Endothelial cell of umbilical vein (primary cell): ENCODE results near the gene SMAD6. TPM values are rescaled to one million over a fixed set of nuclear protein-coding genes. Genes with fewer than 3 reads are reported as not detected.

Experiments
- BruUV-seq: library from RNA; stranded (reverse); fragments of 400-500 nt; replicated peaks from 2 replicates; lab custom pipeline; 2021; lab: Mats Ljungman, UMichigan
- CTCF ChIA-PET: fragments of 300-600, 350-600 bp; sonication (Branson Sonifier 250); formaldehyde crosslinking; loops from one replicate; lab custom pipeline; 2021; ENCODE audit warnings: antibody characterized with exemption, inconsistent platforms; lab: Charles Lee
- POLR2A ChIA-PET: fragments of 300-600, 350-600 bp; sonication (Branson Sonifier 250); formaldehyde crosslinking; loops from one replicate; lab custom pipeline; 2021; ENCODE audit warnings: antibody characterized with exemption, inconsistent platforms; lab: Charles Lee
- DNase-seq: peaks from one replicate; pipeline ENCODE4 v3.0.0-alpha.2; 2011; ENCODE audit warnings: low read depth, low spot score
- FAIRE-seq: peaks from 2 replicates; lab custom pipeline; 2011; peaks lifted over from hg19 to GRCh38; lab: Jason Lieb, UNC
- H2AFZ ChIP-seq: 2 replicates; pipeline ENCODE4 v1.6.0; 2012; ENCODE audit warnings: low read depth, low read length, control low read depth, inconsistent platforms
- H3K27ac ChIP-seq: 2 replicates; pipeline ENCODE4 v1.5.1; 2011; ENCODE audit warnings: low read depth, mild to moderate bottlenecking, control low read depth, low read length, moderate library complexity; ENCODE audit not compliant: insufficient read depth
- H3K27me3 ChIP-seq, 2 experiments: 2 replicates each; pipeline versions ENCODE4 v1.6.0 to v1.6.1; 2011; ENCODE audit warnings: low read length in 2 of 2, mixed read lengths in 1 of 2; ENCODE audit not compliant: control insufficient read depth in 2 of 2, insufficient read depth in 2 of 2
- H3K36me3 ChIP-seq, 2 experiments: 2 replicates in 1 of 2; 3 replicates in 1 of 2; pipeline ENCODE4 v1.5.1; 2011; ENCODE audit warnings: low read length in 2 of 2, mild to moderate bottlenecking in 1 of 2, moderate library complexity in 1 of 2; ENCODE audit not compliant: control insufficient read depth in 2 of 2, insufficient read depth in 2 of 2; ENCODE audit errors: extremely low read depth in 1 of 2
- H3K4me1 ChIP-seq: 3 replicates; pipeline ENCODE4 v1.5.1; 2011; ENCODE audit warnings: mild to moderate bottlenecking, low read length; ENCODE audit not compliant: control insufficient read depth, insufficient read depth; ENCODE audit errors: extremely low read depth
- H3K4me2 ChIP-seq: 2 replicates; pipeline ENCODE4 v1.6.1; 2011; ENCODE audit warnings: low read length, control low read depth, mixed read lengths; ENCODE audit not compliant: insufficient read depth
- H3K4me3 ChIP-seq, 3 experiments: fragments of 200-600 bp in 1 of 3; sonication (generic), shearing (Covaris generic) in 1 of 3; replicated peaks in 1 of 3; 2 replicates each; pipeline ENCODE4 v1.5.1; 2011 to 2016; ENCODE audit warnings: control low read depth in 3 of 3, low read length in 3 of 3, mild to moderate bottlenecking in 2 of 3, inconsistent platforms in 1 of 3, low read depth in 1 of 3, moderate library complexity in 1 of 3; ENCODE audit not compliant: insufficient read depth in 1 of 3
- H3K79me2 ChIP-seq: 2 replicates; pipeline ENCODE4 v1.6.0; 2012; ENCODE audit warnings: low read length, inconsistent platforms; ENCODE audit not compliant: control insufficient read depth, insufficient read depth
- H3K9ac ChIP-seq: replicated peaks from 2 replicates; pipeline ENCODE3; 2011; ENCODE audit warnings: low read length, control low read depth; ENCODE audit not compliant: insufficient read depth; ENCODE audit errors: extremely low read depth
- H3K9me1 ChIP-seq: replicated peaks from 3 replicates; pipeline ENCODE4 v1.6.0; 2011; ENCODE audit warnings: mild to moderate bottlenecking, low read length; ENCODE audit not compliant: control insufficient read depth, insufficient read depth; ENCODE audit errors: extremely low read depth
- H3K9me3 ChIP-seq: replicated peaks from 2 replicates; pipeline ENCODE4 v1.5.1; 2012; ENCODE audit warnings: low read length, inconsistent platforms; ENCODE audit not compliant: control insufficient read depth, insufficient read depth
- H4K20me1 ChIP-seq: replicated peaks from 2 replicates; pipeline ENCODE3; 2011; ENCODE audit warnings: mild to moderate bottlenecking, low read length; ENCODE audit not compliant: control insufficient read depth, insufficient read depth; ENCODE audit errors: extremely low read depth
- CTCF ChIP-seq, 2 donors: IDR thresholded peaks; 1 replicate in 1 of 2; 2 replicates in 1 of 2; pipeline ENCODE4 v1.5.1; 2011; ENCODE audit warnings: low read length in 2 of 2, mild to moderate bottlenecking in 2 of 2, moderate library complexity in 2 of 2, control low read depth in 1 of 2, inconsistent platforms in 1 of 2, low read depth in 1 of 2; ENCODE audit not compliant: insufficient read depth in 1 of 2; ENCODE audit errors: extremely low read depth in 1 of 2
- EZH2 ChIP-seq: IDR thresholded peaks from 2 replicates; pipeline ENCODE4 v1.6.1; 2012; ENCODE audit warnings: borderline replicate concordance, low read depth, mild to moderate bottlenecking, moderate library complexity, low read length, inconsistent platforms; ENCODE audit not compliant: severe bottlenecking
- FOS ChIP-seq: IDR thresholded peaks from 2 replicates; pipeline ENCODE4 v1.6.1; 2011; ENCODE audit warnings: mild to moderate bottlenecking, low read length, moderate library complexity, borderline replicate concordance; ENCODE audit not compliant: insufficient read depth
- GATA2 ChIP-seq: IDR thresholded peaks from 2 replicates; pipeline ENCODE4 v1.7.0; 2011; ENCODE audit warnings: low read depth, mild to moderate bottlenecking, moderate library complexity, mixed read lengths, low read length; ENCODE audit not compliant: insufficient read length, insufficient read depth
- JUN ChIP-seq: IDR thresholded peaks from 2 replicates; pipeline ENCODE4 v1.6.1; 2011; ENCODE audit warnings: borderline replicate concordance, low read depth; ENCODE audit not compliant: insufficient read length, insufficient read depth
- MAX ChIP-seq: IDR thresholded peaks from 2 replicates; pipeline ENCODE4 v1.6.1; 2011; ENCODE audit not compliant: insufficient read depth, insufficient read length
- MYC ChIP-seq: IDR thresholded peaks from one replicate; pipeline ENCODE4 v1.6.1; 2011; ENCODE audit warnings: mild to moderate bottlenecking, low read depth, low read length
- POLR2A ChIP-seq: IDR thresholded peaks from 2 replicates; pipeline ENCODE4 v1.6.1; 2012; ENCODE audit warnings: low read depth, mild to moderate bottlenecking, control low read depth, low read length
- POLR2AphosphoS5 ChIP-seq: IDR thresholded peaks from 2 replicates; pipeline ENCODE4 v1.6.1; 2012; ENCODE audit warnings: low read depth, mild to moderate bottlenecking, control low read depth, low read length, moderate library complexity; ENCODE audit not compliant: insufficient read depth
- dilution Hi-C: fragments of 300-500 bp; cut with MboI; formaldehyde crosslinking; loops from one replicate; pipeline ENCODE4 v1.15.0; 2019; ENCODE audit warnings: low sequenced_read_pairs; ENCODE audit not compliant: extremely low pct_ligation_motif_present
- intact Hi-C: fragments of 100-400 bp; cut with micrococcal nuclease; formaldehyde crosslinking; loops from one replicate; pipeline ENCODE4 v1.10.0; 2022
- polyA plus RNA-seq, 4 experiments: library from polyadenylated mRNA; depleted of rRNA in 3 of 4; stranded (reverse) in 3 of 4; unstranded in 1 of 4; fragments of >200 nt; gene quantifications; 2 replicates each; pipeline versions ENCODE4 v1.2.1 to v1.2.3, GENCODE V29; 2011 to 2012; ENCODE audit warnings: missing spikeins in 1 of 4
- total RNA-seq: library from RNA; stranded (reverse); gene quantifications from 2 replicates; pipeline ENCODE4 v1.2.3, GENCODE V29; 2021

SMAD6 gene
- total and polyA plus RNA-seq, 2 donors (not counting 3 experiments of a cell fraction or from before 2014, with no cell fraction given): 7.3 to 12.5 TPM

GRCh38 chr15:66724732-66725463 lies 22.9 kb downstream of the SMAD6 start:
- FAIRE-seq: no peak

More at GRCh38 chr15:66724732-66725463, 22.9 kb downstream of the SMAD6 start:
- dilution Hi-C loops: no loop called here
- intact Hi-C loops: no loop called here
- peaks cover 40% of the 10 kb centered on the region for H3K4me1 ChIP-seq
- no peaks in the 10 kb centered on the region for H3K9me3 ChIP-seq
- no peaks in the 10 kb centered on the region for H4K20me1 ChIP-seq
- no peak overlapping the region for H3K4me3 ChIP-seq
- POLR2A ChIA-PET: no interaction called here
- CTCF ChIA-PET: interaction anchor here (1.5 to 3.6 kb wide), 3 partner anchors 9 to 106 kb away, joined by 3 to 11 read pairs (median 8); no protein-coding TSS in a partner anchor
- H2AFZ ChIP-seq: no peak overlapping the region
- peaks cover 0 to 9% of the 10 kb centered on the region in 2 experiments for H3K36me3 ChIP-seq
- H3K27ac ChIP-seq: no peak overlapping the region
- no peaks in the 10 kb centered on the region for H3K9me1 ChIP-seq
- no peak overlapping the region for H3K9ac ChIP-seq
- DNase-seq: no peak
- H3K27me3 ChIP-seq: no peaks in the 10 kb centered on the region
- no TSS peak for BruUV-seq
- H3K4me2 ChIP-seq: no peak overlapping the region
- no peak for TF ChIP-seq MAX
- no peak for TF ChIP-seq JUN
- TF ChIP-seq EZH2: no peak
- no peak for TF ChIP-seq POLR2AphosphoS5
- TF ChIP-seq GATA2: no peak
- TF ChIP-seq POLR2A: no peak
- TF ChIP-seq MYC: no peak
- TF ChIP-seq FOS: no peak
- no peak for TF ChIP-seq CTCF (IDR thresholded peaks at IDR 0.05; ENCODE audit: extremely low read depth in 1 of 2, insufficient read depth in 1 of 2, low read depth in 1 of 2, low read length in 2 of 2)
- H3K79me2 ChIP-seq: peaks cover 27% of the 10 kb centered on the region
